Stimulated activated CD4-positive, alpha-beta T cell treated with anti-CD3 and anti-CD28 coated beads, Interleukin-2, amount 100 ng/mL, for 4 hours (primary cell): ENCODE measurements around the gene NCOA1.
"Not testable (repeated sequence)": the region's sequence is repeated elsewhere in the genome, so short reads cannot be mapped to it uniquely, and the experiment has no call there.

Experiments
- DNase-seq: peaks from one replicate; pipeline ENCODE4 v3.0.0-alpha.2; 2020; ENCODE audit warnings: low read depth

NCOA1 gene

DNA sequence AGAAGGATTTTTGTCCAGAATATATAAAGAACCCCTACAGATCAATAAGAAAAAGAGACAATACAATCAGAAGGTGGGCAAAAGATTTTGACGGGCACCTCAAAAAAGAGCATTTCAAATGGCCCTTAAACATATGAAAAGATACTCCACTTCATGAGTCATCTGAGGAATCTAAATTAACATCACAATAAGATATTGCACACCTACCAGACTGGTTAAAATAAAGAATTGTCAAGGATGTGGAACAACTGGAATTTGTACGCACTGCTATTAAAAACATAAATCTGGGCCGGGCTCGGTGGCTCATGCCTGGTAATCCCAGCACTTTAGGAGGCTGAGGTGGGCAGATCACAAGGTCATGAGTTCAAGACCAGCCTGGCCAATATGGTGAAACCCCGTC is 17.0 kb upstream of the NCOA1 start:
- no peak for DNase-seq

DNA sequence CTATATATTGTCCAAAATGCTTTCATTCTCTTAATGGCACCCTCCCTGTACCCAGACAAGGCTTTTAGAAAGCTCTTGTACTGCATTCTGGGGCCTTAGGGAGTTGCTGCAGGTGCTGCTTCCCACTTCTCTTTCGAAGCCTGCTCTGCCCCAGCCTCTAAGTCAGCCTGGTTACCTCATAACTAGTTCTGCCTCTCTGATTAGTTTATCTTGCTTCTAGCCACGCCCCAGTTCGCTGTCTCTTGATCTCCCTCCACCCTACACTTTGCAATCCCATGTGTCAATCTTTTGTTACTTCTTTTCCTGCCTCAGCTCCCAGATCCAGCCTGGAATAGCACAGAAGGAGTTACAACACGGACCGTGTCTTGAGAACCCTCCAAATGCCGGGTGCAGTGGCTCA is 13.8 kb upstream of the NCOA1 start:
- DNase-seq: no peak

DNA sequence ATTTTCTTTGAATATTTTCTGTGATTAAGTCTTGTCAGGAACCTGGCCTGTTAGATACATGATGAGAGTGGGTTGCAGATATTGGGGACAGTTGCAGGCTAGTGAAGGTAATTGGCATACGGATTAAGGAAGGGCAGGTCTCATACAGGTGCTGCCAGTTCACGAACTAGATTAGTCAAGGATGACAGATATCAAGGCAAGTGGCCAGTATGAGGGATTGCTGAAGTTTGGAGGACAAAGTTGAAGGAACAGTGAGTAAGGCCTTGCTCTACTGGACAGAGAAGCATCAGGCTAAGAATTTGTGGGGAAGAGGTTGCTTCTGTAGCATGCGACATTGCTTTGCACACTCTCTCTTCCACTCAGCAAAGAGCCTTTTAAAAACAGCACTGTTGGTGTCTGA is 12.8 kb upstream of the NCOA1 start:
- no peak for DNase-seq

DNA sequence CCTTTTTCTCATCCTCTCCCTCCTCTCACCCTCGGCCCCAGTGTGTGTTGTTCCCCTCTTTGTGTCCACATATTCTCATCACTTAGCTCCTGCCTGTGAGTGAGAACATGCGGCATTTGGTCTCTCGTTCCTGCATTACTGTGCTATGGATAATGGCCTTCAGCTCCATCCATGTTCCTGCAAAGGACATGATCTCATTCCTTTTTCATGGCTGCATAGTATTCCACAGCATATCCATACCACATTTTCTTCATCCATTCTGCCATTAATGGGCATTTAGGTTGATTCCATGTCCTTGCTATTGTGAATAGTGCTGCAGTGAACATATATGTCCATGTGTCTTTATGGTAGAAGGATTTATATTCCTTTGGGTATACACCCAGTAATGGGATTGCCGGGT is 10.8 kb upstream of the NCOA1 start:
- DNase-seq: no peak

DNA sequence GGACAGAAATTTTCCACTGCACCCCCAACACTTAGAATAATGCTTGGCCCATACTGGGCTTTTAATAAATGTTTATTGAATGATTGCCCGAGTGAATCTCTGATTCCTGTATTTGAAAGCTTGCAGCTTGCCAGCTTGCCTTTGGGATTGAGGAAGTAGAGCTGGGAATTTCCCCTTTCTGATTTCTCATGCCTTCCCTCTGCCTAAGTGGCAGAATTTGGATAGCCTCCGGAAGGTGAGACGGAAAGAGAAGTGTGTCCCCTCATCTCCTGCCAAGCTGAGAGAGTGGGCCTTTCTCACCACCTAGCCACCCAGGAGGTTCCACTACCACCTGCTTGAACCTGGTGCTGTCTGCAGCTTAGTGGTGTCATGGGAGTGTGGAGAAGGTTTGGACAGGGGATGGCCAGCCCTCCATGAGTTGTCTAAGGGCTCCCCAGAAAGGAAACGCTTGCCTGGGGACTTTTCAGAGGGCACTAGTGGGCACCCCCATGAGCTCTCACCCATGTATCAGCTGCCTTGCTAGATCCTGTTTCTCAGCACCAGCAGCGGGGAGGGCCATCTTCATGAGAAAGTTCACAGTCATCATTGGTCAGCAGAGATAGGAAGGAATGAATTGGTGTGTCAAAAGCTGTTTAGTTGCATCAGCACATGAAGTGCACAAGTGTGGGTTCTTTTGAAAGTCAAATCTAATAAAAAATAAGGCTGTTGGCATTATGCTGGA is 8.6 kb upstream of the NCOA1 start:
- DNase-seq: no peak

DNA sequence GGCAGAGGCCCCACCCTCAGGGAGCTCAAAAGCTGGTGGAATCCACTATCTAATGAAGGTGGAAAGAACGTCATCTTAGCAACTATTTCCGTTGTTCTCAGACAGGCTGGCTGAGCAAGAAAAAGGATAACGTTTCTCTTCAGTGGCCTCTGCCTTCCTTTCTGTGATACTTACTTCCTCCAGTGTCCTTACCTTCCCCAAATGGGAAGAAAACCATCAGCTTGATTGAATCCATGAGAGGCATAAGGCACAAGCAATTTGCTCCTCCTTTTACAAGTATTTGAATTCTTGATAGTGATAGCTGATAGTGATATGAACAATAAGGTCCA is 8.1 kb upstream of the NCOA1 start:
- DNase-seq: no peak

DNA sequence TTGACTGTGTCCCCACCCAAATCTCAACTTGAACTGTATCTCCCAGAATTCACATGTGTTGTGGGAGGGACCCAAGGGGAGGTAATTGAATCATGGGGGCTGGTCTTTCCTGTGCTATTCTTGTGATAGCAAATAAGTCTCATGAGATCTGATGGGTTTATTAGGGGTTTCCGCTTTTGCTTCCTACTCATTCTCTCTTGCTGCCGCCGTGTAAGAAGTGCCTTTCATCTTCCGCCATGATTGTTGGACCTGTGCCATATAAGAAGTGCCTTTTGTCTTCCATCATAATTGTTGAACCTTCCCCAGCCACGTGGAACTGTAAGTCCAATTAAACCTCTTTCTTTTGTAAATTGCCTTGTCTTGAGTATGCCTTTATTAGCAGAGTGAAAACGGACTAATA is 6.4 kb upstream of the NCOA1 start:
- not testable (repeated sequence) for DNase-seq

DNA sequence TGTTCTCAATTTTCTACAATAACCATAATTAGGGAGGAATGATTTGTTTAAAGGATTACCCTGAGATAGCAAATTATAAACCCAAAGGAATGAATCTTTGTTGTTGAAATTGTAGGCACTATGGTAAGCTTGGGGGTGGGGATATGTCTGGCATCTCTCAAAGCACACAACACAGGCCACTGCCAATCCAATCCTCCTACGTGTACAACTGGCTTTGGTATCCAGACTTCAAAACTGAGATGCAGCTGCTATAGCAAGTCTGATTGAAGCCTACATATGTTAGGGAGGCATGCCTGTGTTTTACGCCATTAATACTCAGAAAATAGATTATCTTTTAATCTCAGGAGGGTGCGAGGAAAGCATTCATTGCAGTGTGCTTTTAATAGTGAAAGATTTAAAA is 5.9 kb upstream of the NCOA1 start:
- no peak for DNase-seq

DNA sequence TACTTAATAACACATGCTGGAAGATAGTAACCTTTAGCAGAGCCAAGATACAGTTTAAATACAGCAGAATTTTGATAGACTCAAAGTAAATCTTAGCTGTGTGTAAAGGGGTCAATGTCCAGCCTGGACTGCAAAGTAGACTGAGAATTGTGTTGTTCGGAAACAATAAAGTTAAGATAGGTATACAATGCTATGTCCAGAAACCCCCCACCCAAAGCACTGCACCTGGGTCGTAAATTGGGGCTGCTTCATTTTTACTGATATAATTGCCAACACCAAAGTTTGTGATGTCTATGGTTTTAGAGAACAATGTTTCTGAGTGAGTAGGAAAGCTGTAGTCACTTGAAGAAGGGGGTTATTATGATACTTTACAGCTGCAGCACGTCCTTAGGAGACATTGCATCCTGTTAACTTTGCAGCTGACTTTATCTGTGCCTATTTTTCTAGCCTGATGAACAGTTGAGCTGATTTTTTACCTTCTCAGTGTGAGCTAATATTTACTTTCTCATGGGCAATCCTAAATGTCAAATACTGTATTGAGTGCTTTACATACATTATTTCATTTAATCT is 4.3 kb upstream of the NCOA1 start:
- no peak for DNase-seq

DNA sequence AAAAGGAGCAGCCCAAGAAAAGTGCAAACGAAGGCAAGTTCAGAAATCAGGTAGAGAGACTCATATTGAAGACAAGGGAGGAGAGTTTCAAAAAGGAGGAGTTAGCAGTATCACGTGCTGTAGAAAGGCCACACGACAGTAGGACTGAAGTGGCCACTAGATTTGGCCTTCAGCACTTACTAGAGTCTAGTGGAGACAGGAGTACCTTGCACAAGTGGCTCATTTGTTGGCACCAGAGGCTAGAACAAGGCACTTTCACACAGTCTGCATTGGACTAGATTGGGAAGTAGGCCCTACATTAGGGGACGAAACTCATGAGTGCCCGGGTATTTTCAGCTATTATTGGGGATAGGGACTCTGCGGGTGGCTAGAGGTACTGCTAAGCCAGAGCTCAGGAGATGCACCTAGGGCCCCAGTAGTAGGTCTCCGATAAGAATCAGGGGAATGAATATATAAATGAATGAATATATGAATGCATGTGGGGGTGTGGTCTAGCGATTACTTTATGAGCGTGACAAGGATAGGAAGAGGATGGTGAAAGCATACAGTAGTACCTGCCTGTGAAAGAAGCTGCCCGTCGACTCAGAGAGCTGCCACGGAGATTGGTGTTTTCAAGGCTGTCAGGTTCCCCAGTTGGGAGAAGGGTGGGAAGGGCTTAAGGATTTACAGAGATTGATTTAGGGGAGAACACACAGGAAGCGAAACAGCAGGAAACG is 1.4 kb upstream of the NCOA1 start:
- DNase-seq: no peak

DNA sequence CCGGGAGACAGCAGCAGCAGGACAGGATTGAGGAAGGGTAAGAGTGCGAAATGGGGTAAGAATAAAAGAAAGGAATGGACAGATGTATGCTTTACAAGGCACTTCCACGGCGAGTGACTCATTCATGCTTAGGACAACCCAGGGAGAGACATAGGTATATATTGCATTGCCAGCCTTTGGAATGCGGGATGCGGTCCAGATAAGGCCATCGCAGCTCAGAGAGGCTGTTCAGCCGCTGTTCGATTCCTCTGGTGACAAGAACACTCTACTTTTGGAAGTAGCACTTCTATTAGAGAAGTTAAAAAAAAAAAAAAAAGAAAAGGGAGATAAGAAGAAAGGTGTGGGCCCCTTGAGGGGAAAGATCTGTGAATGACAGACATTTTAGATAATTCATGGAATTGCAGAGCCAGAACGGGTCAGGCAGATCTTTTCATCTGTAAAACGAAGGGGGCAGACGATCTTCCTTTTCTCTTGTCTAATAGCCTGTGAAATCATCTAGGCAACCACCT is 819 bp upstream of the NCOA1 start:
- DNase-seq: no peak

DNA sequence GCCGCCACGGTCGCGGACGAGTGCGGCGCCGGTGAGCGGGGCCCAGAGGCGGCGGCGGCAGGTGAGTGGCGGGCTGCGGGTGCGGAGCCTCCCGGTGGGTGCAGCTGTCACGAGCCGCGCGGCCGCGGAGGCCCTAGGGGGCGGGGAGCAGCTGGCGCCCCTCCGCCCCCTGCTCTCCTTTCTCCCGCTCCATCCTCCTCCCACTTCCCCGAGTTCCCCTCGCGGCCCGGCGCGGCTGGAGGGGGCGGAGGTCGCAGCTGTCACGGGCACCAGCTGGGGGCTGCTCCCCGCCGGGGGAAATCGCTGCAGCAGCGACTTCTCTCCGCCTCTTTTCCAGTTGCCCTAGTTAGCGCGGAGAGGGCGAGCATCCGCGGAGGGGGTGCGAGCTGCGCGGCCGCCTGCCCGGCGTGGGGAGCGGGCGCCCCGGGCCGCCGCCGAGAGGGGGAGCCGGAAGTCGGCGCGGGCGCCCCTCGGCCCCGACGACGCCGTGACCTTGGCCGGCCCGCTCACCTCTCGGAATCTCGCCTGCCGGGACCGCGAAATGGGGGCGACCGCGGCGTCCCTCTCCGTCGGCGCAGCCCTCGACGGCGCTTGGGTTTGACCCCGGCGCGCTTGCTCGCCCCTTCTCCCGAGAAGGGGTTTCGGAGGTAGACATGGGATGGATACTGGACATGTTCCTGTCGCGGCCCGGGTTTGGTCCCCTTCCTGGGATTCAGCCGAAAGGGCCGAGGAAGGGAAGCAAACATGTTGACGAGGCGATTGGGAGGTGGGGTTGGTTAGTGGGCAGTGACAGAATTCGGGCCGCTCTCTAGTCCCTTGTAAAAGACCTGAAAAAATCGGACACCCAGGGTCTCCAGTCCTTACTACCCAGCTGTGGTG is 727 bp downstream of the NCOA1 start:
- DNase-seq: peak; percentile 36

DNA sequence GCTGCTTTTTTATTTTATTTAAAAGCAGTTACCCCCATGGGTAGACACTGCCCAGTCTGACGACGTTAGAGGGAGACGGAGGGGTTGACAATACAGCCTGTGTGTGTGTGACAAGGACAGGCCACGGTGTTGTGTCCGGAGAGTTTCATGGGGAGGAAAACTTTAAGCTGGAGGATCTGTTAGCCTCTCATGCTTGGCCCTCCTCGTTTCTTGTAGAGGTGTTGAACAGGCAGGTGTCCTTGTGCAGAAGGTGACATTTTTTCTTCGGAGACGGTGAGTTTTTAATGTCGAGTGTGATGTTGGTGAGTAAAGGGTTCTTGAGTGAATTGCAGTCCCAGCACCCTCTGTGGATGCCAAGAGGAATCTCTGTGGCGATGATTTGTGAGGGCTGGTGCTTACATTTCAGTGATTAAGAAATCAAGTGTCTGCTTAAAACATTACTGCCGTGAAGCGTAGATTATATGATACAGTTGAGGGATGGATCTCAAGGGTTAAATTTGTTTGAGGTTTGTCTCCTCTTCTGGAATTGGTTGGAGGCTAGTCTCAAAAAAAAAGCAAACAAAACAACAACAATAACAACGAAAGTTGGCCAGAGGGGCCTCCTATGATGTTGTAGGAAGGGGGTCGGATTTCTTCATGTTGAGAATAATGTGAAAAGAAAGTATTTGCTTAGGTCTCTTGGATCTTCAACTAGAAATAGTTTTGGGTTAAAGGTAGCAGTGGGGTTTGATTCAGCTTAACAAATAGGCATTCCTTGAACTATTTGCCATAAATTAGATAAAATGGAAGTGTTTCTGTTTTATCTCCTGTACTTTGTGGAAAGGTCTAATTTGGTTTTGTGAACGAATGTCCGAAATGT is 1.6 kb downstream of the NCOA1 start:
- no peak for DNase-seq

DNA sequence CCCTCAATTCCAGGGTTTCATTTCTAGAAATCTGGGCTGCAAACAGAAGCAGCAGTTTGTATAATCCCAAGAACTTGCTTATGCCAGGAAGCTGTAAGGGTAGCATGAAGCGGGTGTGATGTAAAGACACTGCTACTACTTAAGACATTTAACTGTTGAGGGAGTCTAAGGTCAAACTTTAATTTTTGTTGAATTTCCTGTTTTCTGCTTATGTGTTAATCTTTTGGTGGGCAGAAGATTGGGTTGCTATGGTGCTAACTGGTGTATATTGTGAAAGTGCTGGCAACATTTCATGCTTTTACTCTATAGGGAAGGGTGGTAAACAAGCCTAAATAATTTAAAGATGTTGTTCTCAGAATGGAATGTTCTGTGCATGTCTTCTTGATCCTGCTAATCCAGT is 2.7 kb downstream of the NCOA1 start:
- DNase-seq: no peak

DNA sequence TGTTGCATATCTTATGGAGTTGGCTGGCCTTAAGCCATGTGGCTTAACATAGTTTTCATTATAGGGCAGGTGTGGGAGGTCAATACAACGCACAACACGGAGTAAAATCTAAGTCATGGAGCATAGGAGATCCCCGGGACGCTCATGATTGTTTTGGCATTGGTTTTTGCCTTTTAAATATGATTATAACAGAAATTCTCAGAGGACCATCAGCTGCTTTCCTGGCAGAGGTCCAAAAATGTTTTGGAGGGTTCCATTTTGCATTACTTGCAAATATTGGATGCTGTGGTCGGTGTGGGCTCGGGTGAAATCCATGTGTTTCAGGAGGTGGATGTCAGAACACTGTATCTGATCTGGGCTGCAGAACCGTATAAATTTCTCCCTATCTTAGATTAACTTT is 3.4 kb downstream of the NCOA1 start:
- no peak for DNase-seq

DNA sequence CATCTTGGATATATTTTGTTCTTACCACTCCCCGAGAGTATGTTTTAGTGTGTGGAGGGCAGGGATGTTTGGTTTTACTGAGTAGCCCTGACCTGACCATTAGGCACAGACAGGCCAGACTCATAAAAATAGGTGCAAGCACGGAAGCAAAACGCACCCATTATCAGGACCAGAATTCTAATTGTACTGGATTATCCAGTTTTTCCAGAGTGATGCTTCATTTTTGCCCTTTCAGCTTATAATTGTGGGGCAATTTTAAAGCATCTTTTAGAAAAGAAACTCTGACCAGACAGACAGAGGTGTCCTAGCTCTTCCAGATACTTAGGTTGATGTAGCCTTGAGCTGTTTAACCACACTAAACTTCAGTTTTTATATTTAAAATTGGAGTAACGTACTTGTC is 4.4 kb downstream of the NCOA1 start:
- DNase-seq: no peak

DNA sequence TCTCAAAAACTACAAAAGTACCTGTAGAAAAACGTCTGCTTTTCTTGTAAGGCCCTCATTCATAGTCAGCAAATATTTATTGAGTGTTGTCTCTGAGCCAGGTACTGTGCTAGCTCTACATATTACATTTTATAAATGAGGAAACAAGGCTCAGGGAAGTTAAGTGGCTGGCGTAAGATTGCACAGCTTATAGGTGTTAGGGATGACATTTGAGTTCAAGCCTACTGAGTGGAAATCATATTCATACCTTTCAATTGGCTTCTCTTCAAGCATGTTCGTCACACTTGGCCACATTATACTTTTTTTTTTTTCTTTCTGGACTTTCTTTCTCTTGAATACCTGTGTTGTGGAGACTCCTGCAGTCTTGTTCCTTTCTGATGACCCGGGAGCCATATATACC is 5.9 kb downstream of the NCOA1 start:
- no peak for DNase-seq

DNA sequence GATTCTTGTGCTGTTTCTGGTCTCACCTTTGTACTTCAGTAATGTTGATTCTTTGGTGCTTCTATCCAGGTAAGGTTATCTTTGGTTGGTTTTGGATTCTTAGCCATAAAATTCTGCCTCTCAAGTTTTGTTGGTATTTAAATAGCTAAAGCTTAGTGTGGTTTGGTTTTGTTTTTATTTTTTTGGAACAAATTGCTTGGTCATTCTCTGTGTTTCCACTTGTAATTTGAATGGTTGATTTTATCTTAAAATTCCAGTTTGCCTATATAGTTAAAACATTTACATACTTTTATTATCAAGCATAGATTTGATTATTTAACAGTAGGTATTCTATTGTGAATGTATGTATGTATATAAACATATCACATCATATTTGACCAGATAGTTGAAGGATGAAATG is 6.6 kb downstream of the NCOA1 start:
- no peak for DNase-seq

DNA sequence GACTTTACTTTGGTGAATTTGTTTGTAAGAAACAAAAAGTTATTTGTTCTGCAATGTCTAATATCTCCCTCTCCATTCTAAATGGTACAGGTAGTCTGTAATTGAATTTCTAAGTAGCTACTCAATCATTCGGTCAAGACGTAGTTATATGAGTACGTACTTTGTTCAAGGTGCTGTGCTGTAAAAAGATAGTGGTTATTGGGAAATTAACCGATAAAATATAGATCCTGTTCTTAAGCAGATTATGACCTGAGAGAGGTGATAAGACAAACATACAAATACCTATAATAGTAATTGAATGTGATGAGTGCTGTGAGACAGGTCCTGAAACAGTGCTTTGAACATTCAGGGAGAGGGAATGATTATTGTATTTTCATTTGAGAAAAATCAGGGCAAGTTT is 7.1 kb downstream of the NCOA1 start:
- DNase-seq: no peak

DNA sequence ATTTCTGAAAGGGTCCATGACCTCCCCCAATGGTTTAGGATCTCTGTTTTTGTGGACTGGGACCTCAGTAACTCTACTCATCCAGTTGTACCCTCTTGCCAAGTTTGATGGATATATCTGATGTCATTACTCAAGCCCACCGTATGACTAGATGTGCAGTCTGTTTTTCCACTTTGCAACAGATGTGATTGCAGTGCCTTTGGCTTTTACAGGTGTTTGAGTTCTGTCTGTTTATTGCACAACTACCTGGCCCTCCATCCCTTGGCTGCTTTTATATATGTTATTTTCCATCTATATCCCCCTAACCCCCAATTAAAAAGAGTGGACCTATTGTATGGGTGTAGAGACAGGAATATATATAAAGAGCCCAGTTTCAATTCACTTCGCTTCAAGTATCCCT is 10.8 kb downstream of the NCOA1 start:
- DNase-seq: no peak

DNA sequence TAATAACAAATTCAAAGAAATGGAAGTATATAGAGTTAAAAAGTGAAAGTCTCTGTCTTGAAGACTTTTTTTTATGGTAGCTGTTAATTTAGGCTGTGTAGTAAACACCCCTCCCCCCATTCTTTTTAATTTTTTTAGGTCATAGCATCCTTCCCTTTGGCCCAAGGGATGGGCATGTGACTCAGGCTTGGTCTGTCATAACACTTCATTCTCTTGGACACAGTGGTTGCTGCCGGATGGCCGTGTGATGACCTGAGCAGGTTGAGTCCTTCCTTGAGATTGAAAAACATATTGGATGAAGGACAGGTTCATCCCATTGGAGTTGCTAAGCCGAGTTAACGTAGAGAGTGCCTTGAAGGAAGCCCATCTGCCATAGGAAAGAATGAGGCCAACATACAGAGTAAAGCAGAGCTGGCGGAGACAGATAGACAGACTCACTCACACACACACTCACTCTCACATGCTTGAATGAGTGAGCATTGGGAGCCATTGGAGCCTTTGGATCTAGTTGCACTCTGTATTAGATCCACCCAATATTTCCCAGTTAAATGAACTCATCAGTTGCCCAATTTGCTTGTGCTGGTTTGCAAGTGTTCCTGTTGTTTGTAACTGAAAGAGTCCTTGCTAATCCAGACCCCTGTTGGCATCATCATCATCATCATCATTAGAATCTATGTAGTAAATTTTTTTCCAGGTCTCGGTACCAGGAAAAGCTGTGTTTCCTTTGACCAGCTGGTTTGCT is 14.7 kb downstream of the NCOA1 start:
- DNase-seq: no peak
